PC-3 (cell line): Measurements from ENCODE around the gene TEAD4. TPM values are rescaled to one million over a fixed set of nuclear protein-coding genes. Genes with fewer than 3 reads are reported as not detected.

Experiments
- ATAC-seq: fragments of 200-7000 bp; cut with Tn5 transposase; 2 replicates; pipeline ENCODE4 v1.9.1; 2020; ENCODE audit warnings: mild to moderate bottlenecking, moderate library complexity
- BruUV-seq: library from RNA; stranded (reverse); fragments of 400-500 nt; replicated peaks from 2 replicates; lab custom pipeline; 2021; lab: Mats Ljungman, UMichigan
- CTCF ChIA-PET: fragments of 300-600 bp; sonication (Branson Sonifier 250); formaldehyde crosslinking; loops from one replicate; lab custom pipeline; 2022; ENCODE audit warnings: antibody characterized with exemption; lab: Charles Lee
- POLR2A ChIA-PET: fragments of 300-600 bp; sonication (Branson Sonifier 250); formaldehyde crosslinking; loops from one replicate; lab custom pipeline; 2022; ENCODE audit warnings: antibody characterized with exemption; ENCODE audit not compliant: unreplicated experiment; lab: Charles Lee
- DNase-seq: peaks from one replicate; pipeline ENCODE4 v3.0.0-alpha.2; 2015
- H2AFZ ChIP-seq: fragments of 300-600 bp; sonication (generic); 2 replicates; pipeline ENCODE4 v1.6.0; 2016; ENCODE audit warnings: antibody characterized with exemption, low read length
- H3F3A ChIP-seq: fragments of 300-600 bp; sonication (generic); one replicate; pipeline ENCODE4 v1.6.0; 2017; ENCODE audit warnings: antibody characterized with exemption, low read length, control low read depth, mild to moderate bottlenecking; ENCODE audit not compliant: unreplicated experiment
- H3K27ac ChIP-seq: fragments of 300-600 bp; sonication (generic); 2 replicates; pipeline ENCODE4 v1.5.1; 2016; ENCODE audit warnings: mild to moderate bottlenecking, low read length
- H3K27me3 ChIP-seq: fragments of 300-600 bp; sonication (generic); 2 replicates; pipeline ENCODE4 v1.6.1; 2016; ENCODE audit warnings: low read length, mixed read lengths
- H3K36me3 ChIP-seq: fragments of 300-600 bp; sonication (generic); 2 replicates; pipeline ENCODE4 v1.6.1; 2016; ENCODE audit warnings: low read depth, mixed run types, low read length, mixed read lengths
- H3K4me1 ChIP-seq: fragments of 300-600 bp; sonication (generic); 2 replicates; pipeline ENCODE4 v1.5.1; 2016; ENCODE audit warnings: low read length; ENCODE audit not compliant: insufficient read depth
- H3K4me2 ChIP-seq: fragments of 300-600 bp; sonication (generic); 2 replicates; pipeline ENCODE4 v1.6.0; 2016; ENCODE audit warnings: low read length
- H3K4me3 ChIP-seq: fragments of 300-600 bp; sonication (generic); 2 replicates; pipeline ENCODE4 v1.5.1; 2016; ENCODE audit warnings: mild to moderate bottlenecking, low read length, mixed read lengths
- H3K79me2 ChIP-seq: fragments of 300-600 bp; sonication (generic); 2 replicates; pipeline ENCODE4 v1.6.1; 2017; ENCODE audit warnings: low read length, mixed read lengths
- H3K9ac ChIP-seq: fragments of 300-600 bp; sonication (generic); 2 replicates; pipeline ENCODE4 v1.6.0; 2016; ENCODE audit warnings: mild to moderate bottlenecking, low read length
- H3K9me2 ChIP-seq: fragments of 300-600 bp; sonication (generic); replicated peaks from 2 replicates; pipeline ENCODE4 v1.6.1; 2016; ENCODE audit warnings: mixed run types, low read length, mixed read lengths
- H3K9me3 ChIP-seq: fragments of 300-600 bp; sonication (generic); 2 replicates; pipeline ENCODE4 v1.6.1; 2016; ENCODE audit warnings: low read length, mixed read lengths
- H4K20me1 ChIP-seq: fragments of 300-600 bp; sonication (generic); 2 replicates; pipeline ENCODE4 v1.6.1; 2016; ENCODE audit warnings: low read length, mixed read lengths
- CTCF ChIP-seq: fragments of 300-600 bp; sonication (generic); conservative IDR thresholded peaks from 2 replicates; pipeline ENCODE4 v1.5.1; 2017; ENCODE audit warnings: antibody characterized with exemption, low read depth, mild to moderate bottlenecking, low read length
- EZH2 ChIP-seq: fragments of 300-600 bp; sonication (generic); IDR thresholded peaks from one replicate; pipeline ENCODE4 v1.6.1; 2017; ENCODE audit warnings: antibody characterized with exemption, mild to moderate bottlenecking, low read length; ENCODE audit not compliant: unreplicated experiment
- EZH2phosphoT487 ChIP-seq: fragments of 300-600 bp; sonication (generic); IDR thresholded peaks from 2 replicates; pipeline ENCODE4 v1.6.1; 2018; ENCODE audit warnings: mild to moderate bottlenecking, antibody characterized with exemption, low read length, borderline replicate concordance
- intact Hi-C: fragments of 100-400 bp; cut with micrococcal nuclease; formaldehyde crosslinking; loops from 2 replicates; pipeline ENCODE4 v1.9.0; 2023
- total RNA-seq: library from RNA; depleted of rRNA; stranded (reverse); fragments of >200 nt; gene quantifications from 2 replicates; pipeline ENCODE4 v1.2.3, GENCODE V29; 2014

The TEAD4 gene
- total RNA-seq, 1 experiment from 2014 or later: 22.3 TPM

- Histone ChIP-seq H3K4me3 (0 out of 2 replicates have a peak overlapping the region, but pooled peaks have one; percentile 14), H3F3A (no peaks in the 10 kb centered on the region), H2AFZ (0 out of 2 replicates have a peak overlapping the region, but pooled peaks have one; percentile 3), H3K27ac (peak overlapping the region; percentile 37; the same call in 1 of the 2 replicates), H3K9ac (no peak overlapping the region), H3K79me2 (no peaks in the 10 kb centered on the region), H3K4me2 (peak overlapping the region; percentile 19), H3K9me2 (no peaks in the 10 kb centered on the region), H3K9me3 (no peaks in the 10 kb centered on the region), H3K27me3 (no peaks in the 10 kb centered on the region), H3K4me1 (peaks cover 9% of the 10 kb centered on the region), H4K20me1 (no peaks in the 10 kb centered on the region), H3K36me3 (peaks cover 3% of the 10 kb centered on the region)
- ATAC-seq (peak; percentile 69), DNase-seq (peak; percentile 40)
- no TSS peak for BruUV-seq
- ChIA-PET POLR2A (interaction anchor here (0.7 kb wide), 1 partner anchor 25 kb away, joined by 20 read pairs; no protein-coding TSS in a partner anchor), CTCF (interaction anchor here (0.6 to 1.0 kb wide), 2 partner anchors 40 to 1963 kb away, joined by 3 read pairs; no protein-coding TSS in a partner anchor)
- TF ChIP-seq EZH2phosphoT487: no peak
- TF ChIP-seq EZH2: no peak
- TF ChIP-seq CTCF: no peak
- intact Hi-C loops: no loop called here
These were observed 33.7 kb upstream of the TEAD4 start for GRCh38 chr12:2925322-2925995.

- intact Hi-C loops: no loop called here
- no peak for DNase-seq
- no TSS peak for BruUV-seq
- H3K9me2 ChIP-seq: no peaks in the 10 kb centered on the region
- no peaks in the 10 kb centered on the region for H3K9me3 ChIP-seq
- POLR2A ChIA-PET: no interaction called here
- H3K4me2 ChIP-seq: no peak overlapping the region
- ATAC-seq: no peak
- no peak overlapping the region for H2AFZ ChIP-seq
- H3K27me3 ChIP-seq: no peaks in the 10 kb centered on the region
- TF ChIP-seq EZH2: no peak
- TF ChIP-seq CTCF: no peak
- TF ChIP-seq EZH2phosphoT487: no peak
- H3K27ac ChIP-seq: no peak overlapping the region
- CTCF ChIA-PET: no interaction called here
- H3F3A ChIP-seq: no peaks in the 10 kb centered on the region
- H3K79me2 ChIP-seq: no peaks in the 10 kb centered on the region
- H4K20me1 ChIP-seq: no peaks in the 10 kb centered on the region
- H3K36me3 ChIP-seq: peaks cover 18% of the 10 kb centered on the region
- H3K9ac ChIP-seq: no peak overlapping the region
- no peak overlapping the region for H3K4me3 ChIP-seq
- H3K4me1 ChIP-seq: peaks cover under 1% of the 10 kb centered on the region; the same call in 1 of the 2 replicates
These were observed 28.3 kb upstream of the TEAD4 start for GRCh38 chr12:2930865-2931264.

- CTCF ChIA-PET: no interaction called here
- BruUV-seq: no TSS peak
These were observed 25.6 kb upstream of the TEAD4 start for GRCh38 chr12:2933586-2933985.

More at GRCh38 chr12:2933586-2933985, 25.6 kb upstream of the TEAD4 start:
- Histone ChIP-seq H2AFZ (no peak overlapping the region), H3K27ac (no peak overlapping the region), H3K9me2 (no peaks in the 10 kb centered on the region), H3K4me1 (no peaks in the 10 kb centered on the region), H3K4me3 (no peak overlapping the region), H3K9ac (no peak overlapping the region), H3K9me3 (no peaks in the 10 kb centered on the region), H3F3A (no peaks in the 10 kb centered on the region), H3K4me2 (no peak overlapping the region), H3K27me3 (no peaks in the 10 kb centered on the region), H4K20me1 (no peaks in the 10 kb centered on the region), H3K36me3 (peaks cover 18% of the 10 kb centered on the region), H3K79me2 (no peaks in the 10 kb centered on the region)
- no peak for ATAC-seq
- intact Hi-C loops: no loop called here
- DNase-seq: no peak
- POLR2A ChIA-PET: interaction anchor here (0.6 kb wide), 1 partner anchor 133 kb away, joined by 4 read pairs; no protein-coding TSS in a partner anchor
- TF ChIP-seq EZH2: no peak
- TF ChIP-seq EZH2phosphoT487: no peak
- no peak for TF ChIP-seq CTCF
